22Rv1 (cell line): Measurements from ENCODE around the gene ARMC5.
"Not testable (repeated sequence)": the region's sequence is repeated elsewhere in the genome, so short reads cannot be mapped to it uniquely, and the experiment has no call there.

Experiments
- H3K27ac ChIP-seq: fragments of 450-650 bp; 2 replicates; pipeline ENCODE4 v1.5.1; 2017
- CTCF ChIP-seq: fragments of 450-650 bp; IDR thresholded peaks from 2 replicates; pipeline ENCODE4 v1.5.1; 2017; ENCODE audit warnings: mild to moderate bottlenecking
- ZFX ChIP-seq: fragments of 450-650 bp; IDR thresholded peaks from 2 replicates; pipeline ENCODE4 v1.6.1; 2017; ENCODE audit warnings: antibody characterized with exemption, borderline replicate concordance

Gene ARMC5

GRCh38 chr16:31436221-31437045 is 22.9 kb upstream of the ARMC5 start:
- H3K27ac ChIP-seq: no peak overlapping the region
- TF ChIP-seq CTCF (no peak), ZFX (no peak)

- H3K27ac ChIP-seq: no peak overlapping the region
- no peak for TF ChIP-seq CTCF
- no peak for TF ChIP-seq ZFX
Measured at GRCh38 chr16:31438414-31438813, 20.9 kb upstream of the ARMC5 start.

- not testable (repeated sequence) for H3K27ac ChIP-seq
Measured at GRCh38 chr16:31439023-31439422, 20.3 kb upstream of the ARMC5 start.

GRCh38 chr16:31439519-31439918 is 19.8 kb upstream of the ARMC5 start:
- no peak overlapping the region for H3K27ac ChIP-seq
- TF ChIP-seq ZFX (no peak), CTCF (no peak)

- no peak for TF ChIP-seq CTCF
- no peak for TF ChIP-seq ZFX
- no peak overlapping the region for H3K27ac ChIP-seq
Measured at GRCh38 chr16:31440516-31441184, 18.7 kb upstream of the ARMC5 start.

GRCh38 chr16:31441956-31442355 is 17.3 kb upstream of the ARMC5 start:
- TF ChIP-seq CTCF (no peak), ZFX (no peak)
- no peak overlapping the region for H3K27ac ChIP-seq

GRCh38 chr16:31445931-31446330 is 13.4 kb upstream of the ARMC5 start:
- not testable (repeated sequence) for H3K27ac ChIP-seq

- H3K27ac ChIP-seq: 0 out of 2 replicates have a peak overlapping the region, but pooled peaks have one; percentile 17
- TF ChIP-seq CTCF (no peak), ZFX (no peak)
Measured at GRCh38 chr16:31451201-31451600, 8.1 kb upstream of the ARMC5 start.
